ENCODE measurements around the gene MSANTD2.

- TF ChIP-seq, protein P1, sequence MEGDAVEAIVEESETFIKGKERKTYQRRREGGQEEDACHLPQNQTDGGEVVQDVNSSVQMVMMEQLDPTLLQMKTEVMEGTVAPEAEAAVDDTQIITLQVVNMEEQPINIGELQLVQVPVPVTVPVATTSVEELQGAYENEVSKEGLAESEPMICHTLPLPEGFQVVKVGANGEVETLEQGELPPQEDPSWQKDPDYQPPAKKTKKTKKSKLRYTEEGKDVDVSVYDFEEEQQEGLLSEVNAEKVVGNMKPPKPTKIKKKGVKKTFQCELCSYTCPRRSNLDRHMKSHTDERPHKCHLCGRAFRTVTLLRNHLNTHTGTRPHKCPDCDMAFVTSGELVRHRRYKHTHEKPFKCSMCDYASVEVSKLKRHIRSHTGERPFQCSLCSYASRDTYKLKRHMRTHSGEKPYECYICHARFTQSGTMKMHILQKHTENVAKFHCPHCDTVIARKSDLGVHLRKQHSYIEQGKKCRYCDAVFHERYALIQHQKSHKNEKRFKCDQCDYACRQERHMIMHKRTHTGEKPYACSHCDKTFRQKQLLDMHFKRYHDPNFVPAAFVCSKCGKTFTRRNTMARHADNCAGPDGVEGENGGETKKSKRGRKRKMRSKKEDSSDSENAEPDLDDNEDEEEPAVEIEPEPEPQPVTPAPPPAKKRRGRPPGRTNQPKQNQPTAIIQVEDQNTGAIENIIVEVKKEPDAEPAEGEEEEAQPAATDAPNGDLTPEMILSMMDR (IDR thresholded peaks at IDR 0.05; ENCODE audit: insufficient read depth, low read length, poor library complexity, severe bottlenecking): no peak
- TF ChIP-seq EZH2phosphoT487 (conservative IDR thresholded peaks at IDR 0.05; ENCODE audit: low read length): no peak
These were observed 16.2 kb downstream of the MSANTD2 start for GRCh38 chr11:124784051-124784450.
